ENCODE results near the gene CEBPZOS. TPM values are rescaled to one million over a fixed set of nuclear protein-coding genes. Genes with fewer than 3 reads are reported as not detected.

CEBPZOS gene
- total RNA-seq, 1 donor from 2014 or later, result not detected

- Mint-ChIP-seq H3K4me1 (ENCODE audit: low read depth) (no peaks in the 10 kb centered on the region), H3K27me3 (ENCODE audit: low read depth) (no peaks in the 10 kb centered on the region), H3K4me3 (ENCODE audit: unreplicated experiment) (no peak overlapping the region), H3K36me3 (ENCODE audit: low read depth) (peaks cover 29% of the 10 kb centered on the region), H3K27ac (ENCODE audit: unreplicated experiment) (no peak overlapping the region), H3K9me3 (ENCODE audit: low read depth) (no peaks in the 10 kb centered on the region)
- no peak for TF ChIP-seq CTCF (IDR thresholded peaks at IDR 0.05)
- no peak for DNase-seq (ENCODE audit: low spot score)
These were observed 47.1 kb downstream of the CEBPZOS start for GRCh38 chr2:37243435-37243834.

GRCh38 chr2:37244017-37244416, 47.7 kb downstream of the CEBPZOS start:
- TF ChIP-seq CTCF (IDR thresholded peaks at IDR 0.05), result no peak
- Mint-ChIP-seq H3K27me3 (ENCODE audit: low read depth) (no peaks in the 10 kb centered on the region), H3K4me3 (ENCODE audit: unreplicated experiment) (no peak overlapping the region), H3K36me3 (ENCODE audit: low read depth) (peaks cover 29% of the 10 kb centered on the region), H3K9me3 (ENCODE audit: low read depth) (no peaks in the 10 kb centered on the region), H3K27ac (ENCODE audit: unreplicated experiment) (no peak overlapping the region), H3K4me1 (ENCODE audit: low read depth) (no peaks in the 10 kb centered on the region)
- no peak for DNase-seq (ENCODE audit: low spot score)

GRCh38 chr2:37244755-37245154, 48.5 kb downstream of the CEBPZOS start:
- Mint-ChIP-seq H3K9me3 (ENCODE audit: low read depth) (no peaks in the 10 kb centered on the region), H3K27me3 (ENCODE audit: low read depth) (no peaks in the 10 kb centered on the region), H3K4me3 (ENCODE audit: unreplicated experiment) (no peak overlapping the region), H3K4me1 (ENCODE audit: low read depth) (peaks cover 6% of the 10 kb centered on the region), H3K27ac (ENCODE audit: unreplicated experiment) (no peak overlapping the region), H3K36me3 (ENCODE audit: low read depth) (peaks cover 29% of the 10 kb centered on the region)
- TF ChIP-seq CTCF (IDR thresholded peaks at IDR 0.05), result no peak
- no peak for DNase-seq (ENCODE audit: low spot score)

- Mint-ChIP-seq H3K4me3 (ENCODE audit: unreplicated experiment) (no peak overlapping the region), H3K36me3 (ENCODE audit: low read depth) (peaks cover 29% of the 10 kb centered on the region), H3K9me3 (ENCODE audit: low read depth) (no peaks in the 10 kb centered on the region), H3K27me3 (ENCODE audit: low read depth) (no peaks in the 10 kb centered on the region), H3K4me1 (ENCODE audit: low read depth) (peaks cover 13% of the 10 kb centered on the region), H3K27ac (ENCODE audit: unreplicated experiment) (no peak overlapping the region)
- no peak for DNase-seq (ENCODE audit: low spot score)
- no peak for TF ChIP-seq CTCF (IDR thresholded peaks at IDR 0.05)
These were observed 49.9 kb downstream of the CEBPZOS start for GRCh38 chr2:37246205-37246604.

- H3K9me3 Mint-ChIP-seq (ENCODE audit: low read depth), result no peaks in the 10 kb centered on the region
- no peaks in the 10 kb centered on the region for H3K27me3 Mint-ChIP-seq (ENCODE audit: low read depth)
- peaks cover 18% of the 10 kb centered on the region for H3K4me1 Mint-ChIP-seq (ENCODE audit: low read depth)
- no peak overlapping the region for H3K4me3 Mint-ChIP-seq (ENCODE audit: unreplicated experiment)
- peaks cover 24% of the 10 kb centered on the region for H3K36me3 Mint-ChIP-seq (ENCODE audit: low read depth)
- no peak for TF ChIP-seq CTCF (IDR thresholded peaks at IDR 0.05)
- peak overlapping the region; percentile 5 for H3K27ac Mint-ChIP-seq (ENCODE audit: unreplicated experiment)
- no peak for DNase-seq (ENCODE audit: low spot score)
These were observed 54.8 kb downstream of the CEBPZOS start for GRCh38 chr2:37250869-37251740.

Other genes with a start within 250 kb of the CEBPZOS start
- 22.7 to 27.5 TPM (median 25.3 TPM) in 3 replicates for gene STRN, start 230.0 kb upstream of the CEBPZOS start, total RNA-seq
- 15.1 to 19.6 TPM (median 17.0 TPM) in 3 replicates for gene HEATR5B, start 112.1 kb upstream of the CEBPZOS start, total RNA-seq
- gene GPATCH11, start 112.0 kb upstream of the CEBPZOS start, total RNA-seq, result 6.4 to 9.0 TPM (median 7.0 TPM) in 3 replicates
- 46.4 to 57.5 TPM (median 50.4 TPM) in 3 replicates for gene EIF2AK2, start 39.5 kb upstream of the CEBPZOS start, total RNA-seq
- not detected in 3 replicates for gene SULT6B1, start 7.8 kb upstream of the CEBPZOS start, total RNA-seq
- 30.4 to 45.6 TPM (median 31.1 TPM) in 3 replicates for gene CEBPZ, start 35.1 kb downstream of the CEBPZOS start, total RNA-seq
- 15.7 to 19.5 TPM (median 16.1 TPM) in 3 replicates for gene NDUFAF7, start 35.2 kb downstream of the CEBPZOS start, total RNA-seq
- 40.2 to 45.4 TPM (median 43.8 TPM) in 3 replicates for gene PRKD3, start 128.3 kb downstream of the CEBPZOS start, total RNA-seq
- gene QPCT, start 148.1 kb downstream of the CEBPZOS start, total RNA-seq, result 0.67 to 1.2 TPM in 2 of 3 replicates, not detected in the other

All from chondrocyte (in vitro differentiated cells).